NCI-H2171 treated with DMSO at 0.1 percent for 48 hours (cell line): ENCODE measurements around the gene SLC7A8.

Experiments
- DNase-seq: peaks from one replicate; lab custom pipeline; 2025; lab: John Stamatoyannopoulos, UW

SLC7A8 gene

GRCh38 chr14:23182372-23183157, 895 bp downstream of the SLC7A8 start:
- peak; percentile 46 for DNase-seq

GRCh38 chr14:23181946-23182345, 1.5 kb downstream of the SLC7A8 start:
- DNase-seq, result no peak

GRCh38 chr14:23181453-23181852, 2.0 kb downstream of the SLC7A8 start:
- no peak for DNase-seq

- no peak for DNase-seq
These were observed 6.3 kb downstream of the SLC7A8 start for GRCh38 chr14:23177181-23177580.

- DNase-seq, result no peak
These were observed 7.6 kb downstream of the SLC7A8 start for GRCh38 chr14:23175823-23176222.

- DNase-seq, result no peak
These were observed 8.9 kb downstream of the SLC7A8 start for GRCh38 chr14:23174296-23175184.

DNA sequence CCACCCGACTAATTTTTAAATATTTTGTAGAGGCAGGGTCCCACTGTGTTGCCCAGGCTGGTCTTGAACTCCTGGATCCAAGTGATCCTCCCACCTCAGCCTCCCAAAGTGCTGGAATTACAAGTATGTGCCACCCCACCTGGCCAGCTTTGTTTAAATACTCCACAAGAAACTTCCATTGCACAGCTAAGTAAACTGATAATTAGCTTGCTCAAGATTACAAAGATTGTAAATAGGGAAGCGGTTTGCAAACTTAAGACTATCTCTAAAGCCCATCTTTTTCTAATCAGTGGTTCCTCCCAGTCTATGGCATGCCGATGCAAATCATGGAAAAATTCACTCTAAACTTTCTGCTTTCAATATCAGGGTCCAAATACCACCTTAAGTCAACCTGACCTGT, 9.7 kb downstream of the SLC7A8 start:
- no peak for DNase-seq

- no peak for DNase-seq
These were observed 10.4 kb downstream of the SLC7A8 start for GRCh38 chr14:23173031-23173430.

GRCh38 chr14:23172574-23172973, 10.9 kb downstream of the SLC7A8 start:
- DNase-seq, result no peak

DNA sequence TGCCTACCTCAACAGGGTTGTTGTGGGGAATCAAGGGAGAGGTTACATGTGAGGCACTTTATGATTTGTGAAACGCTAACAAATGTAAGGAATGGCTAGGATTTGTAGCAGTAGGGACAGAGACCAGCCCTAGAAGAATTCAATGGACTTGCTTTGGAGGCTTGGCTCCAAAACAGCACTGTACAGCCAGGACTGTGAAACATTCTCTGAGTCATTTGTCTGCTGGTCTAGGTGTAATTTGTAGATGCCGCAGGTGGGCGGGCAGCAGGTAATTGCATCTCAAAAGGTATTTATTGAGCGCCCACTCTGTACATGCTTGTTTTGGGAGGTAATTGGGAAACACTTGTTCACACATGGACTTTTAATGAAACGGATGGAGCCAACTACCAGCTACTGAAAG, 11.4 kb downstream of the SLC7A8 start:
- no peak for DNase-seq

GRCh38 chr14:23171222-23171975, 12.1 kb downstream of the SLC7A8 start:
- no peak for DNase-seq

DNA sequence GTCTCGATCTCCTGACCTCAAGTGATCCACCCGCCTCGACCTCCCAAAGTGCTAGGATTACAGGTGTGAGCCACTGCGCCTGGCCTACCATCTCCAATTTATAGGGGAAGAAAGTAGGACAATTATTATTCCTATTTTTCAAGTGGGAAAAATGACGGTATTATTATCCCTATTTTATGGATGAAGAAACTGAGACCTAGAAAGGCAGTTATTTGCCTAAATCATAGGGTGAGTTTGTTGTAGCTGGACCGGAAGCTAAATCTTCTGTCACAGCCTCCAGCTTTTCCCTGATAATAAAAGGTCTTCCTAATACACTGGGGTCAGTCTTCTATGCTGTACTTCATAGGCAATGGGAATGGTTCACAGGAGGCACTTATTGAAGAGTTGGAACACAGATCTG, 13.8 kb downstream of the SLC7A8 start:
- DNase-seq, result no peak

GRCh38 chr14:23168246-23168645, 15.2 kb downstream of the SLC7A8 start:
- DNase-seq, result no peak

- no peak for DNase-seq
These were observed 16.2 kb downstream of the SLC7A8 start for GRCh38 chr14:23167116-23167847.

DNA sequence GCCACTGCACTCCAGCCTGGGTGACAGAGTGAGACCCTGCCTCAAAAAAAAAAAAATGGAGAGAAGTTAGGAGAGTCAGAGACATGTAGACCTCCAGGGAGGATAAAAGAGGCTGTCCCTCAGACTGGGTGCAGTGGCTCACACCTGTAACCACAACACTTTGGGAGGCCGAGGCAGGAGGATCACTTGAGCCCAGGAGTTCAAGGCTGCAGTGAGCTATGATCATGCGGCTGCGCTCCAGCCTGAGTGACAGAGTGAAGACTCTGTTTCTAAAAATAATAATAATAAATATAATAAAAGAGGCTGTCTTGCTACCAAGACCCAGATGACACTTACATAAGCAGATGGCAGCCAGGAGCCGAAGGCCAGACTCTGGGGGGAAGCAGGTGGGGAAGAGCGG, 18.5 kb downstream of the SLC7A8 start:
- no peak for DNase-seq

- no peak for DNase-seq
These were observed 19.2 kb downstream of the SLC7A8 start for GRCh38 chr14:23164250-23164649.

GRCh38 chr14:23163830-23164229, 19.6 kb downstream of the SLC7A8 start:
- DNase-seq, result no peak

DNA sequence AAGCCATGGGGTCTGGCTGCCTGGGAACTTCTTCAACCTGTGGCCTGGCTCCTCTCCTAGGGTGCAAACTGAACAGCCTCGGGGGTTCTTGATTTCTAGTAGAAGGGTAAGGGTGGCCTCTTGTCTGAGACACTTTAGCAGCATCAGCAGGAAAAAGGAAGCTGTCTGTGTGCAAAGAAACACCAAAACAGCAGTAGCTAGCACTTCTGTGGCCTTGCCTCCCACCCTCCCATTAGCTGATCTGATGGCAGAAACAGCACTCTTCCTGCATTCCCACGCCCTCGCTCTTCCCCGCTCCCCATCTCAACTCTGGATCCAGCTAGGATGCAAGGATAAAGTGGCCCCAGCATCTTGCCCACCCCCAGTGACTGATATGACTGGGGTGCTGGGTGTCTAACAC, 20.7 kb downstream of the SLC7A8 start:
- no peak for DNase-seq

DNA sequence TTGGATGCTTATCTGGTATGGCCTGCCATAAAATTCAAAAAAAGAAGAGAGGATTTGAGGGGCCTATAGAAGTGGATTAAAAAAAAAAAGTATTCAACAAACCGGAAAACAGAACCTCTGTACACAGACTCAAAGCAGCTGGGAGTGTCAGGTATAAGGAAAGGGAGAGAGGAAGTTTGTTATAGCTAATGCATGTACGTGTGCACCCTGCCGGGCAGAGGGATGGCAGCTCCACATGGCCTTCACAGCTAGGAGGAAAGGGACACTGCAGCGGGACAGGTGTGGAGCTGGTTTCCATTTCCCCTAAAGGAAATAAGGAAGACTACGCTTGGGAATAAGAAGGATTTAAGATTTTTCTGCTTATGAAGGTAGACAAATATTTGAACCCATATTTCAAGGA, 21.5 kb downstream of the SLC7A8 start:
- DNase-seq, result no peak

DNA sequence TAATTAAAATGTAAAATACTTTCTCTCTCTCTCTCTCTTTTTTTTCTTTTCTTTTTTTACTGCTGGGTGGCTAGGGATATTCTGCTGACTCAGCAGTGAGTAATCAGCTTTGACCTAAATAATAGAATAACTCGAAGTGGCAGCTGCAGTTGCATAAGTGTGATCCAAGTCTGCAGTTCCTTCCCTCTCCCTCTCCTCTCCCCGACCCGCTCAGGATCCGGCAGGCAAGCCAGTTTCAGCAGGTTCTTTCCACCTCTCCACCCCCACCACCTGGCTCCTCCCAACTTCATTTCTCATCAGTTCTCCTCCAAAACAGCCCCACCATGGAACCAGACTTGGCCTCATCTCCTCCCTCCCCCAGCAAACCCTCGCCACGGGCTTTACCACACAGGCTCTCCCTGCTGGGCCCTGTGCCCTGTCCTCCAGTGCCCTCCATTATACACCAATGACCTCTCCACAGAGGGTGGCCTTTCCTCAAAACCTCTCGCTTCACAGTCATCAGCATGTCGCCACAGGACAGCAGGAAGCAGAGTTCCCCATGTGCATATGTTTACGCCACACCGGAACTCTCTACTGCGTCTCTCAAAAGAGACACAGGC, 22.4 kb downstream of the SLC7A8 start:
- DNase-seq, result no peak

DNA sequence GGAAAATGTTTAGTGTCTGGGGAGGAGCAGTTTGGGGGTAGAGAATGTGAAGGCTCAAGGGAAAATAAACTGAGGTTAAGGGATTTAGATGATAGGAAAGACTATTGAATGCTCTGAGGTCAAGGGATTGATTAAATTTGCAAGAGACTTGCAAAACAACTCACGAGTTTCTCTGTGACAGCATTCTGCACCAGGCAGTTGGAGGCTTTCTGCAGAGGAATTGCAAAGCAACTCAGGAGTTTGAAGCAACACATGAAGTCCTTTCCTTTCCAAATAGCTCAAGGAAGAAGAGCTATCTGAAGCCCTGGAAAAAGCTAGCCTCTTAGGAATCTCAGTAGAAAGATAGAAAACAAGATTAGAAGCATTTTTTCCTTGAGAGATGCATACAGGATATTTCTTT, 23.9 kb downstream of the SLC7A8 start:
- no peak for DNase-seq
